Coronary artery (tissue), 2 donors: ENCODE results near the gene MYRIP.

Experiments
- DNase-seq: peaks from one replicate; pipeline ENCODE4 v3.0.0-alpha.2; 2017; ENCODE audit warnings: low spot score
- H3K27ac ChIP-seq, 2 donors: fragments of 200-600 bp; sonication (generic); one replicate each; pipeline ENCODE4 v1.5.1; 2016 to 2019
- H3K4me3 ChIP-seq: fragments of 200-600 bp; sonication (generic); 2 replicates; pipeline ENCODE4 v1.5.1; 2016; ENCODE audit warnings: mild to moderate bottlenecking, moderate library complexity
- CTCF ChIP-seq: fragments of 200-600 bp; sonication (generic); IDR thresholded peaks from one replicate; pipeline ENCODE4 v1.5.1; 2019; ENCODE audit warnings: antibody characterized with exemption

MYRIP gene

GRCh38 chr3:40137591-40138295 lies 328.3 kb downstream of the MYRIP start:
- H3K4me3 ChIP-seq, result no peak overlapping the region
- TF ChIP-seq CTCF, result no peak
- no peak for DNase-seq
- H3K27ac ChIP-seq, result no peak overlapping the region

- no peak for DNase-seq
- TF ChIP-seq CTCF, result no peak
- H3K4me3 ChIP-seq, result no peak overlapping the region
- no peak overlapping the region for H3K27ac ChIP-seq
These were observed 334.1 kb downstream of the MYRIP start for GRCh38 chr3:40143283-40144090.

GRCh38 chr3:40148827-40149226 lies 339.4 kb downstream of the MYRIP start:
- no peak overlapping the region for H3K4me3 ChIP-seq
- DNase-seq, result no peak
- H3K27ac ChIP-seq, result no peak overlapping the region
- TF ChIP-seq CTCF, result no peak

GRCh38 chr3:40152482-40153133 lies 343.2 kb downstream of the MYRIP start:
- DNase-seq, result no peak
- no peak overlapping the region for H3K27ac ChIP-seq
- no peak overlapping the region for H3K4me3 ChIP-seq
- TF ChIP-seq CTCF, result no peak

GRCh38 chr3:40160933-40161332 lies 351.5 kb downstream of the MYRIP start:
- DNase-seq, result no peak
- no peak for TF ChIP-seq CTCF
- Histone ChIP-seq H3K27ac (no peak overlapping the region), H3K4me3 (no peak overlapping the region)

- H3K4me3 ChIP-seq, result no peak overlapping the region
- DNase-seq, result no peak
- TF ChIP-seq CTCF, result no peak
- H3K27ac ChIP-seq, result no peak overlapping the region
These were observed 353.2 kb downstream of the MYRIP start for GRCh38 chr3:40162616-40163015.
